Measurements from ENCODE around the gene CDH20. TPM values are rescaled to one million over a fixed set of nuclear protein-coding genes. Genes with fewer than 3 reads are reported as not detected.

Gene CDH20
- total RNA-seq, 1 donor from 2014 or later: not detected

DNA sequence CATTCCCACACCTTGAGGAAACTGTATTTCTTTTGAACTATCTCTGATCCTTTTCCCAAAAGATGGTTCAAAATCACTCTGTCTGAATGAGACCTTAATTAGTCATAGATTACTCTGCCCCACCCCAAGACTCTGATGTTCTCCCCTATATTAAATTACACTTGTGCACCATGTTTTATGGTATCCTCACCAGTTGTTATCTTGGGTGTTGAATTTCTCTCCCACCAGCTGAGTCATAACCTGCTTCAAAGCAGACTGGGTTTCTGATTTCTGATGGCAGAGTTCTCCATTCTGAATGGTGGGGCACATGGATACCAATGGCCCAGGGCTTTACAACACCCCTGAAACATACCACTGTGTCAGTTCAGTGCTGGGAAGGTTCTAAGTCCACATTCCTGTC lies 15.0 kb downstream of the CDH20 start:
- Histone ChIP-seq H3K36me3 (ENCODE audit: control insufficient read depth, insufficient read depth, low read length) (no peaks in the 10 kb centered on the region), H3K4me3 (ENCODE audit: low read depth, low read length) (no peak overlapping the region), H3K27me3 (ENCODE audit: control insufficient read depth, insufficient read depth, low read length) (no peaks in the 10 kb centered on the region)
- no peak for DNase-seq (ENCODE audit: low read depth)
- TF ChIP-seq CTCF (IDR thresholded peaks at IDR 0.05; ENCODE audit: insufficient read depth, low read length, poor library complexity, severe bottlenecking): no peak

- H3K36me3 ChIP-seq (ENCODE audit: control insufficient read depth, insufficient read depth, low read length): no peaks in the 10 kb centered on the region
- no peaks in the 10 kb centered on the region for H3K27me3 ChIP-seq (ENCODE audit: control insufficient read depth, insufficient read depth, low read length)
- no peak overlapping the region for H3K4me3 ChIP-seq (ENCODE audit: low read depth, low read length)
- TF ChIP-seq CTCF (IDR thresholded peaks at IDR 0.05; ENCODE audit: insufficient read depth, low read length, poor library complexity, severe bottlenecking): no peak
- DNase-seq (ENCODE audit: low read depth): no peak
Measured at GRCh38 chr18:61350578-61350977, 17.3 kb downstream of the CDH20 start.

GRCh38 chr18:61352059-61352458 lies 18.8 kb downstream of the CDH20 start:
- H3K27me3 ChIP-seq (ENCODE audit: control insufficient read depth, insufficient read depth, low read length): no peaks in the 10 kb centered on the region
- TF ChIP-seq CTCF (IDR thresholded peaks at IDR 0.05; ENCODE audit: insufficient read depth, low read length, poor library complexity, severe bottlenecking): no peak
- H3K36me3 ChIP-seq (ENCODE audit: control insufficient read depth, insufficient read depth, low read length): no peaks in the 10 kb centered on the region
- H3K4me3 ChIP-seq (ENCODE audit: low read depth, low read length): no peak overlapping the region
- DNase-seq (ENCODE audit: low read depth): no peak

DNA sequence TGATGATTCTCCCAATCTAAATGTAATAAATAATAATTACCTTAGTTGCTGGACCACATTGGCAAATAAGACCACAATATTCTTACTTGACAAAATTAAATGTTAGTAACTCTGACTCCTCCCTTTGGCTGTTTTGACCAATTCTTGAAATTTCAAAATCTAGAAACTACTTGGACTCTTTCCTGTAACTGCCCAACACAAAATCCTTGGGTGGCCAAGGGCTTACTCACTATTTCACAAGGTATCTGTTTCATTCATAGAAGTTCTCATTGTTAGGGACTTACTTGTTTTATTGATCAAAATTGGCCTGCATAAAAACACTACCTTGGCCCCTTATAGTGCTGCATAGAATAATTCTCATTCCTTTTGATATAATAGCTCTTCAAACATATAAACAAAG lies 19.4 kb downstream of the CDH20 start:
- H3K36me3 ChIP-seq (ENCODE audit: control insufficient read depth, insufficient read depth, low read length): no peaks in the 10 kb centered on the region
- no peak overlapping the region for H3K4me3 ChIP-seq (ENCODE audit: low read depth, low read length)
- H3K27me3 ChIP-seq (ENCODE audit: control insufficient read depth, insufficient read depth, low read length): no peaks in the 10 kb centered on the region
- TF ChIP-seq CTCF (IDR thresholded peaks at IDR 0.05; ENCODE audit: insufficient read depth, low read length, poor library complexity, severe bottlenecking): no peak
- no peak for DNase-seq (ENCODE audit: low read depth)

DNA sequence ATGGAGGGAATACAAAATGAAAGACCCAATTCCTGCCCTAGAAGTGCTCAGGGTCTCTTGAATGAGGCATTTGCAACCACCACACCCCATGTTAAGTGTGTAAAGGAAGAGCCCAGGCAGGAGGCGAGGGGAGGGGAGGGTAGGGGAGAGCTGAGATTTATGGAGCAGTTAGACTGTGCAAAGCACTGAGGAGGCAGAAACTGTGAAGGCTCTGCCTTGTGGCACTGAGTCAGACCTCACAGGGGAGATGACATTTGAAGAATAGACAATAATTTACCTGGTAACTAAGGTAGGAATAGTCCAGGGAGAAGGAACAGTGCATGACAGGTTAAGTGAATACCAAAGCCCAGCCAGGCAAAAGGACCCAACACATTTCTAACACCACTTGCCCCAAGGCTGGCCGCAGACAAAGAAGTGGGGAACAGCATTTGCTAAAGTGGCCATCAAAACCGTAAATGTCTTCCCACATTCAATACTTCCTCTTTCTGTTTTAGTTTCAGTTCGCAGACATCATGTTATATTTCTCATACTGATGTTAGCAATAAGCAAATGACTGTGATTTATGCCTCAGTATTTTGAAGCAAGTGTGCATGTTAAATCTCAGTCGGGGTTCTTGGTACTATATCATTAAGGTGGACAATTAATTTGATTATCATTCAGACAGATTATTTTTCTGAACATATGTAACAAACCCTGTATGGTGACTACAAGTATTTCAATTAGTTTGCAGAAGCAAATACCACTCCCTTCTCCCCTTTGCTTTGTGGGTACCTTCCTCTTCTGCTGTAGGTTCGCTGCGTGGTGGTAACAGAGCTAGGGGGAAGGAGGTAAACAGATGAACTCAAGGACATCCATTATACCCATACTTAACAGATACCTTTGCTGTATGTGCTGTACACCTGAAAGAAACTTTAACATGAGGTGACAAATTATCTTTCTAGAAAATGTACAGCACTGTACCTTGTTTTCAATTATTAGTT lies 27.5 kb downstream of the CDH20 start:
- no peak for DNase-seq (ENCODE audit: low read depth)
- Histone ChIP-seq H3K4me3 (ENCODE audit: low read depth, low read length) (no peak overlapping the region), H3K27me3 (ENCODE audit: control insufficient read depth, insufficient read depth, low read length) (no peaks in the 10 kb centered on the region), H3K36me3 (ENCODE audit: control insufficient read depth, insufficient read depth, low read length) (no peaks in the 10 kb centered on the region)
- TF ChIP-seq CTCF (IDR thresholded peaks at IDR 0.05; ENCODE audit: insufficient read depth, low read length, poor library complexity, severe bottlenecking): no peak

Measured in kidney epithelial cell (primary cell).